Measurements from ENCODE around the gene NBAS.

NBAS gene

DNA sequence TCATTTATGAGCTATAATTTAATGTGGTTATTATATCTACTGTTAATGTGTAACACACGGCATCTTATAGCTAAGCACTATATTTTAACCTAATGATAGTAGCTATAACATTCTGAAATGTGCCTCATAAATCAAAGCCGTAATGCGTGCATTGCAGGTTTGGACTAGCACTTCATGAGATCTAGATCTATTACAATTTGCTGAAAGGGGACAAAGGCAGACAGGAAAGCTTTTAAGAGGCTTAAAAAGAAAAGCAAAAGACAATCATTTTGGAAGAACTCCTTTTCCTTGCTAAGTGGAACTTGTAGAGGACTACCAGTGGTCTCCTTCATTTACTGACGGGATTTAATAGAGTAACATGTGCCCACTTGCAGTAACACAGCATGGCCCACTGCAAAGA is 213.1 kb downstream of the NBAS start:
- Histone ChIP-seq H3K4me3 (replicated peaks; ENCODE audit: low read depth, low read length) (no peak overlapping the region), H3K27me3 (replicated peaks; ENCODE audit: control insufficient read depth, insufficient read depth, low read length) (no peaks in the 10 kb centered on the region), H3K36me3 (ENCODE audit: control insufficient read depth, insufficient read depth, low read length) (peaks cover 3% of the 10 kb centered on the region)
- TF ChIP-seq, protein P1, sequence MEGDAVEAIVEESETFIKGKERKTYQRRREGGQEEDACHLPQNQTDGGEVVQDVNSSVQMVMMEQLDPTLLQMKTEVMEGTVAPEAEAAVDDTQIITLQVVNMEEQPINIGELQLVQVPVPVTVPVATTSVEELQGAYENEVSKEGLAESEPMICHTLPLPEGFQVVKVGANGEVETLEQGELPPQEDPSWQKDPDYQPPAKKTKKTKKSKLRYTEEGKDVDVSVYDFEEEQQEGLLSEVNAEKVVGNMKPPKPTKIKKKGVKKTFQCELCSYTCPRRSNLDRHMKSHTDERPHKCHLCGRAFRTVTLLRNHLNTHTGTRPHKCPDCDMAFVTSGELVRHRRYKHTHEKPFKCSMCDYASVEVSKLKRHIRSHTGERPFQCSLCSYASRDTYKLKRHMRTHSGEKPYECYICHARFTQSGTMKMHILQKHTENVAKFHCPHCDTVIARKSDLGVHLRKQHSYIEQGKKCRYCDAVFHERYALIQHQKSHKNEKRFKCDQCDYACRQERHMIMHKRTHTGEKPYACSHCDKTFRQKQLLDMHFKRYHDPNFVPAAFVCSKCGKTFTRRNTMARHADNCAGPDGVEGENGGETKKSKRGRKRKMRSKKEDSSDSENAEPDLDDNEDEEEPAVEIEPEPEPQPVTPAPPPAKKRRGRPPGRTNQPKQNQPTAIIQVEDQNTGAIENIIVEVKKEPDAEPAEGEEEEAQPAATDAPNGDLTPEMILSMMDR (IDR thresholded peaks at IDR 0.05; ENCODE audit: insufficient read depth, low read length, poor library complexity, severe bottlenecking), result no peak
- no peak for DNase-seq (ENCODE audit: extremely low read depth, insufficient read length)

GRCh38 chr2:15346624-15347023 is 214.5 kb downstream of the NBAS start:
- TF ChIP-seq, protein P1 (IDR thresholded peaks at IDR 0.05; ENCODE audit: insufficient read depth, low read length, poor library complexity, severe bottlenecking), result no peak

GRCh38 chr2:15337996-15338666 is 223.0 kb downstream of the NBAS start:
- Histone ChIP-seq H3K27me3 (replicated peaks; ENCODE audit: control insufficient read depth, insufficient read depth, low read length) (no peaks in the 10 kb centered on the region), H3K36me3 (ENCODE audit: control insufficient read depth, insufficient read depth, low read length) (no peaks in the 10 kb centered on the region), H3K4me3 (replicated peaks; ENCODE audit: low read depth, low read length) (no peak overlapping the region)
- TF ChIP-seq, protein P1 (IDR thresholded peaks at IDR 0.05; ENCODE audit: insufficient read depth, low read length, poor library complexity, severe bottlenecking), result no peak
- DNase-seq (ENCODE audit: extremely low read depth, insufficient read length), result no peak

More at GRCh38 chr2:15346624-15347023, 214.5 kb downstream of the NBAS start:
- no peak overlapping the region for H3K4me3 ChIP-seq (replicated peaks; ENCODE audit: low read depth, low read length)
- H3K36me3 ChIP-seq (ENCODE audit: control insufficient read depth, insufficient read depth, low read length), result peaks cover 2% of the 10 kb centered on the region
- no peak for DNase-seq (ENCODE audit: extremely low read depth, insufficient read length)
- H3K27me3 ChIP-seq (replicated peaks; ENCODE audit: control insufficient read depth, insufficient read depth, low read length), result no peaks in the 10 kb centered on the region

GRCh38 chr2:15334644-15335326 is 226.3 kb downstream of the NBAS start:
- DNase-seq (ENCODE audit: extremely low read depth, insufficient read length), result no peak
- H3K36me3 ChIP-seq (ENCODE audit: control insufficient read depth, insufficient read depth, low read length), result no peaks in the 10 kb centered on the region; the same call in 1 of the 2 replicates
- H3K27me3 ChIP-seq (replicated peaks; ENCODE audit: control insufficient read depth, insufficient read depth, low read length), result no peaks in the 10 kb centered on the region
- H3K4me3 ChIP-seq (replicated peaks; ENCODE audit: low read depth, low read length), result no peak overlapping the region
- TF ChIP-seq, protein P1 (IDR thresholded peaks at IDR 0.05; ENCODE audit: insufficient read depth, low read length, poor library complexity, severe bottlenecking), result no peak

- DNase-seq (ENCODE audit: extremely low read depth, insufficient read length), result no peak
- no peak overlapping the region for H3K4me3 ChIP-seq (replicated peaks; ENCODE audit: low read depth, low read length)
- no peaks in the 10 kb centered on the region for H3K27me3 ChIP-seq (replicated peaks; ENCODE audit: control insufficient read depth, insufficient read depth, low read length)
- H3K36me3 ChIP-seq (ENCODE audit: control insufficient read depth, insufficient read depth, low read length), result peaks cover 2% of the 10 kb centered on the region
- TF ChIP-seq, protein P1 (IDR thresholded peaks at IDR 0.05; ENCODE audit: insufficient read depth, low read length, poor library complexity, severe bottlenecking), result no peak
These were observed 229.3 kb downstream of the NBAS start for GRCh38 chr2:15331787-15332186.
